K562 (cell line): ENCODE results near the gene XYLB. TPM values are rescaled to one million over a fixed set of nuclear protein-coding genes. Genes with fewer than 3 reads are reported as not detected.

Source experiments
- BCOR ChIP-seq: fragments of 450-650 bp; IDR thresholded peaks from 2 replicates; pipeline ENCODE4 v1.6.1; 2016
- DACH1 ChIP-seq: fragments of 450-650 bp; IDR thresholded peaks from 2 replicates; pipeline ENCODE4 v1.6.1; 2018; ENCODE audit not compliant: partially characterized antibody
- EGR1 ChIP-seq: fragments of 450-650 bp; conservative IDR thresholded peaks from 2 replicates; pipeline ENCODE4 v1.6.1; 2017; ENCODE audit warnings: mild to moderate bottlenecking
- EZH2 ChIP-seq: IDR thresholded peaks from 2 replicates; pipeline ENCODE4 v1.6.1; 2012; ENCODE audit warnings: low read depth, mild to moderate bottlenecking, inconsistent platforms, low read length, borderline replicate concordance
- FOXA1 ChIP-seq: fragments of 450-650 bp; IDR thresholded peaks from 2 replicates; pipeline ENCODE4 v1.6.1; 2016; ENCODE audit warnings: mild to moderate bottlenecking, borderline replicate concordance
- HMGXB4 ChIP-seq: sonication (generic); formaldehyde crosslinking; IDR thresholded peaks from 2 replicates; pipeline ENCODE4 v1.8.1; 2023; ENCODE audit warnings: mild to moderate bottlenecking, missing genetic modification reagents
- HOXB6 ChIP-seq: fragments of 250-450 bp; sonication (Bioruptor Pico); IDR thresholded peaks from 2 replicates; pipeline ENCODE4 v1.5.1; 2022; ENCODE audit warnings: mild to moderate bottlenecking, borderline replicate concordance
- MNT ChIP-seq, 2 experiments: fragments of 450-650 bp; conservative IDR thresholded peaks; 2 replicates each; pipeline ENCODE4 v1.6.1; 2017; ENCODE audit warnings: mild to moderate bottlenecking in 2 of 2, moderate library complexity in 2 of 2
- RREB1 ChIP-seq: fragments of 250-450 bp; sonication (Bioruptor Pico); IDR thresholded peaks from 2 replicates; pipeline ENCODE4 v1.4.0; 2020
- ZBTB34 ChIP-seq: fragments of 250-450 bp; sonication (Bioruptor Pico); IDR thresholded peaks from 2 replicates; pipeline ENCODE4 v1.8.0; 2021; ENCODE audit warnings: mild to moderate bottlenecking, moderate library complexity
- ZNF655 ChIP-seq: fragments of 250-450 bp; sonication (Bioruptor Pico); IDR thresholded peaks from 2 replicates; pipeline ENCODE4 v1.5.0; 2021
- ZNF740 ChIP-seq, 3 experiments: fragments of 200-800 bp in 1 of 3; sonication (Bioruptor generic) in 1 of 3; sonication (generic) in 1 of 3; formaldehyde crosslinking in 1 of 3; IDR thresholded peaks; 2 replicates each; pipeline versions ENCODE4 v1.6.1 to v1.8.0; 2016 to 2022; ENCODE audit warnings: mild to moderate bottlenecking in 2 of 3, missing compliant biosample characterization in 2 of 3, missing genetic modification characterization in 2 of 3, missing genetic modification reagents in 1 of 3
- polyA plus RNA-seq, 8 experiments: library from polyadenylated mRNA; depleted of rRNA in 4 of 8; stranded (reverse) in 5 of 8; unstranded in 3 of 8; fragments of >200 nt; fragmentation: Nextera tagmentation in 2 of 8; fragmentation: Illumina TruSeq in 1 of 8; extraction: Ambion mirVana in 2 of 8; extraction: Trizol in 1 of 8; gene quantifications; 2 replicates each; pipeline versions ENCODE4 v1.2.1 to v1.2.3, GENCODE V29; 2011 to 2014; ENCODE audit warnings: inconsistent platforms in 1 of 8, missing spikeins in 1 of 8
- total RNA-seq, 7 experiments: library from RNA; depleted of rRNA in 6 of 7; stranded (reverse); fragments of >200 nt in 6 of 7; fragmentation: Illumina TruSeq in 2 of 7; extraction: Trizol in 2 of 7; gene quantifications; 2 replicates each; pipeline versions ENCODE4 v1.2.1 to v1.2.3, GENCODE V29; 2011 to 2021; ENCODE audit warnings: low replicate concordance in 1 of 7

XYLB gene
- total and polyA plus RNA-seq, 9 of the 15 experiments (the other 6 are each of a cell fraction or from before 2014, with no cell fraction given), result 4.0 to 20.2 (median 13.2) TPM

- TF ChIP-seq MNT (conservative IDR thresholded peaks at IDR 0.05) (peak; percentile 97 to 98), ZNF655 (CRISPR knock-in tag) (no peak), EZH2 (no peak), HMGXB4 (CRISPR knock-in tag) (peak; percentile 98), ZBTB34 (CRISPR knock-in tag) (no peak), FOXA1 (no peak), HOXB6 (CRISPR knock-in tag) (no peak), EGR1 (peak; percentile 59), BCOR (0 out of 2 replicates have a peak, but pooled peaks have one; percentile 44), DACH1 (no peak), RREB1 (CRISPR knock-in tag) (no peak), ZNF740 (CRISPR knock-in tag; IDR thresholded peaks at IDR 0.05) (peak; percentile 96), ZNF740 (tag; IDR thresholded peaks at IDR 0.05) (0 out of 4 replicates have a peak, but pooled peaks of 1 of the 2 experiments have one; percentile 33)
These were observed at the start of gene XYLB (continued) for GRCh38 chr3:38346587-38347410.
